GM12875 (cell line): ENCODE data around the gene SMG6.

Experiments used
- H3K4me3 ChIP-seq: one replicate; pipeline ENCODE4 v1.5.1; 2011; ENCODE audit warnings: low read depth, low read length, control low read depth
- CTCF ChIP-seq: IDR thresholded peaks from 2 replicates; pipeline ENCODE4 v1.5.1; 2011; ENCODE audit warnings: low read depth, mild to moderate bottlenecking, control low read depth, inconsistent platforms, low read length, moderate library complexity, borderline replicate concordance; ENCODE audit not compliant: insufficient read depth

The SMG6 gene

GRCh38 chr17:2303204-2304188, at the start of gene SMG6, which contains the start of gene SRR:
Gene SMG6, minus strand, starts transcription at chr17:2303785. Its CDS starts 65 bp downstream, at chr17:2303720.
Gene SRR, plus strand, starts transcription at chr17:2303950. Its CDS starts 11,611 bp downstream, at chr17:2315561.
- TF ChIP-seq CTCF: no peak
- peak within 1 kb of the TSS; percentile 97 for H3K4me3 ChIP-seq

GRCh38 chr17:2351269-2351668, 47.7 kb upstream of the SMG6 start:
- H3K4me3 ChIP-seq: no peak overlapping the region
- TF ChIP-seq CTCF: no peak

- H3K4me3 ChIP-seq: no peak overlapping the region
- TF ChIP-seq CTCF: no peak
Observed at GRCh38 chr17:2347805-2348685, 44.5 kb upstream of the SMG6 start.

- no peak for TF ChIP-seq CTCF
- H3K4me3 ChIP-seq: no peak overlapping the region
Observed at GRCh38 chr17:2346475-2346874, 42.9 kb upstream of the SMG6 start.

GRCh38 chr17:2344528-2344927, 40.9 kb upstream of the SMG6 start:
- no peak for TF ChIP-seq CTCF
- H3K4me3 ChIP-seq: no peak overlapping the region

- H3K4me3 ChIP-seq: no peak overlapping the region
- no peak for TF ChIP-seq CTCF
Observed at GRCh38 chr17:2343421-2343820, 39.8 kb upstream of the SMG6 start.
